SU-DHL-6 (cell line): ENCODE results near the gene ANKRD44.

Experiments used
- CTCF ChIP-seq: fragments of 200-600 bp; sonication (generic); IDR thresholded peaks from one replicate; pipeline ENCODE4 v1.5.1; 2017; ENCODE audit warnings: antibody characterized with exemption, mild to moderate bottlenecking, low read length, moderate library complexity; ENCODE audit not compliant: insufficient read depth, poor library complexity, severe bottlenecking
- EZH2phosphoT487 ChIP-seq: fragments of 200-600 bp; sonication (generic), shearing (Covaris generic); conservative IDR thresholded peaks from 2 replicates; pipeline ENCODE4 v1.6.1; 2018; ENCODE audit warnings: mild to moderate bottlenecking, antibody characterized with exemption, low read length, moderate library complexity, mixed read lengths

GRCh38 chr2:196995757-196996314 is 314.7 kb downstream of the ANKRD44 start:
- TF ChIP-seq CTCF: no peak
- no peak for TF ChIP-seq EZH2phosphoT487
